Measurements from ENCODE around the gene ABTB2. TPM values are rescaled to one million over a fixed set of nuclear protein-coding genes. Genes with fewer than 3 reads are reported as not detected.

The ABTB2 gene
- total RNA-seq, 4 donors from 2014 or later = 3.4 to 6.2 (median 4.2) TPM

- DNase-seq (ENCODE audit: low spot score) (no peak), ATAC-seq (ENCODE audit: low FRiP score) (no peak)
- TF ChIP-seq CTCF (IDR thresholded peaks at IDR 0.05) = no peak
These were observed 230.6 kb downstream of the ABTB2 start for GRCh38 chr11:34126959-34127848.

- TF ChIP-seq CTCF (IDR thresholded peaks at IDR 0.05) = no peak
- ATAC-seq (ENCODE audit: low FRiP score) (no peak), DNase-seq (ENCODE audit: low spot score) (no peak)
These were observed 232.7 kb downstream of the ABTB2 start for GRCh38 chr11:34124885-34125668.

- TF ChIP-seq CTCF (IDR thresholded peaks at IDR 0.05) = no peak
- no peak for DNase-seq (ENCODE audit: low spot score)
- ATAC-seq (ENCODE audit: low FRiP score) = no peak
These were observed 237.2 kb downstream of the ABTB2 start for GRCh38 chr11:34120651-34121050.

DNA sequence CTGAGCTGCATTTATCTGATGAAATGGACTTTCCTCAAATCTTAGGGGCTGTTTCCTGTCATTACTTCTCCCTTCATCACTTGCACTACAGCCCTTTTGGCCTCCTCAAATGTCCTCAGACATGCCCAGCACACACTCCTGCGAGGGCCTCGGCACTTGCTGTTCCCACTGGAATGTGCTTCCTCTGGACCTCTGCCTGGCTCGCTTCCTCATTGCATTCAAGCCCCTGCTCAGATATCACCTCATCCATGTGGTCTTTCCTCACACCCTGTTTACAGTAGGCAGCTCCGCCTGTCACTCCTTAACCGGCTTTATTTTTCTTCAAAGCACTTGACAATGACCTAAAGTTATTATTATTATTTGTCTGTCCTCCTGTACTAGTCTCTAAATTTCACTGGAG is 243.3 kb downstream of the ABTB2 start:
- ATAC-seq (ENCODE audit: low FRiP score) (no peak), DNase-seq (ENCODE audit: low spot score) (no peak)
- no peak for TF ChIP-seq CTCF (IDR thresholded peaks at IDR 0.05)

DNA sequence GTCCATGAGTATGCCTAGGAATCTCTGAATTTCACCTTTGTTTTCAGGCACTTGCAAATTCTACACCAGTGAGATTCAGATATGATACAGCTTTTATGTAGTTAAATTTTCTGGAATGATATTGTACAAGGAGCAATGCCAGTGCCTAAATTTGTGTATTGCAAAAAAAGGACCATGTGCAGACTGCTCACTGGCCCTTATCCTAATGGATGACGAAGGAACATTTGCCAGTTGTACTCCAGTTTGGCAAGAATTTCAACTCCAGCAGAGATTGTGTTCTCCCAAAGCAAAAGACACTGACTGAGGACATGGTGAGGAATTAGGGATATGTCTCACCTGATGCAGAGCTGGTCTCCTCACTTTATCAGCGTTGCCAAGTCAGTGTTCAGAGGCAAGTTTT is 243.8 kb downstream of the ABTB2 start:
- no peak for ATAC-seq (ENCODE audit: low FRiP score)
- no peak for TF ChIP-seq CTCF (IDR thresholded peaks at IDR 0.05)
- no peak for DNase-seq (ENCODE audit: low spot score)

DNA sequence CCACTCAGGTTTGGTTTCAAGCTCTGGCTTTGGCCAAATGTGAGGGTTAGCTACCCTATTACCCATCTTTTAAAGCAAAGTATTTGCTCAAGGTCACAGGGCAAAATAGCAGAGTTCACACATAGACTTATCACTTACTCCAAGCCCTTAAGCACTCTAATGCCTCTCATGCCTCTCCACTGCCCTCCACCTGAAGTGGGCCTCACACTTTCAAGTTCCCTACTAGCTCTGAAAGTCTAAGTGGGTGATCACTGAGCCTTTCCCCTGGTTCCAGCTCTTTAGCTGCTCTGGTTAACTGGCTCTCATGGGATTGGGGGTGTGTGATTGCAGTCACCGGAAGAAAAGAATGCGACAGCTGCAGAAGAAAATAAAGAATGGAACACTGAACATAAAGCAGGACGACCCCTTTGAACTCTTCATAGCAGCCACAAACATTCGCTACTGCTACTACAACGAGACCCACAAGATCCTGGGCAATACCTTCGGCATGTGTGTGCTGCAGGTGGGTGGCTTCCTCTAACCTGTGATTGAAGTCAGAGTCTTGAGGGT is 246.0 kb downstream of the ABTB2 start:
- ATAC-seq (ENCODE audit: low FRiP score) (no peak), DNase-seq (ENCODE audit: low spot score) (no peak)
- TF ChIP-seq CTCF (IDR thresholded peaks at IDR 0.05) = no peak
